ENCODE results near the gene AIF1L.

Gene AIF1L

DNA sequence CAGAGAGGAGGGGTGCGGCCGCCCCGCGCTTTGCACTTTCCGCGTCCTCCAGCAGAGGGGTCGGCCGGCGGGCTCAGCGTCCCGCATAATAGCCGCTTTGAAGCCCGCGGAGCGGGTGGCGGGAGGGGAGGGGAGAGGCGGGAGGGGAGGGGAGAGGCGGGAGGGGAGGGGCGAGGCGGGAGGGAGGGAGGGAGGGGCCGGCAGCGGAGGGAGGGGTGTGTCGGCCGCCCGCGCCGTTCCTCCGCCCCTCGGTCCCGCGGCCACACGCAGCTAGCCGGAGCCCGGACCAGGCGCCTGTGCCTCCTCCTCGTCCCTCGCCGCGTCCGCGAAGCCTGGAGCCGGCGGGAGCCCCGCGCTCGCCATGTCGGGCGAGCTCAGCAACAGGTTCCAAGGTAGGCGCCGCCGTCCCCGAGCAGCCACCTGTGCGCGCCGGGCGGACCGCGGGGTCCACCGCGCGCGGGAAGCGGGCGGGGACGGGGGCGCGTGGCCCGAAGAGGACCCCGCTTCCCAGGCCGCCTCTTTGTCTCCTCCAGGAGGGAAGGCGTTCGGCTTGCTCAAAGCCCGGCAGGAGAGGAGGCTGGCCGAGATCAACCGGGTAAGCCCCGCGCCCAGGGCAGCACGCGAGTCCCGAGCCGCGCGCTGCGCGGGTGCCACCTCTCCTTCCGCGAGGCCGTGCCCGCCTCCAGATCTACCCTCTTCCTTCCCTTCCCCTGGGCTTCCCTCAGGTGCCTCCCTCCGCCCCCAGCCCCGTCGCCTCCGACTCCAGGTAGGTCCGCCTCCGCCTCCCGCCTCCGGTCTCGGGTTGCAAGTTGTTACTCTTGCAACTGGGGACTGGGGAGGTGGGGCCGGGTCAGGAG, at the start of gene AIF1L:
Gene AIF1L, plus strand, starts transcription at position 263 of the 857 bp plus-strand sequence. Its CDS starts 99 bp downstream, at position 362.
- peak; percentile 66 for DNase-seq (ENCODE audit: low spot score)

DNA sequence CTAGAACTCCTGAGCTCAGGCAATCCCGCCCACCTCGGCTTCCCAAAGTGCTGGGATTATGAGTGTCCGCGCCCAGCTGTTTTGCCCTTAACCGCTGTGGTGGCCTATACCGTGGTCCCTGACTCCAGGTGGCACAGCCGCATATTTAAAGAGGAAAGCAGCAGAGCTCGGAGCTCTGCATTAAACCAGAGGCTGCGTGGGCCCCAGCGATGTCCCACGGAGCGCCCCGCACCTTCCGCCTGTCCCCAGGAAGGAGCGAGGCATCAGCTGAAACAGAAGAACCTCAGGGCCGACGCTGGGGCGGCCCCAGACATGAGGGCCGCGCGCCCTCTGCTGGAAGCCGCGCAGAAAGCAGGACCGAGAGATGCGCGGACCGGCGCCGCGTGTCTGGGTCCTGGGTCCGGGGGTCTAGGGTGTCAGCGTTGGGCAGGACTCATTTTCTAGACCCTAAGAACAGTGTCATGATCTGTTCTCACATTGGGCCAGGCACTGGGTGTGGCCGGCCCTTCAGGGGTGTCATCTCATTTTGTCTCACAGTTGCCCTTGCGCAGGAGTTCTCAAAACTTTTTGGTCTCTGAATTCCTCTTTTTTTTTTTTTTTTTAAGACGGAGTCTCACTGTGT, 49.6 kb upstream of the AIF1L start:
- peak; percentile 88 for DNase-seq (ENCODE audit: low spot score)

DNA sequence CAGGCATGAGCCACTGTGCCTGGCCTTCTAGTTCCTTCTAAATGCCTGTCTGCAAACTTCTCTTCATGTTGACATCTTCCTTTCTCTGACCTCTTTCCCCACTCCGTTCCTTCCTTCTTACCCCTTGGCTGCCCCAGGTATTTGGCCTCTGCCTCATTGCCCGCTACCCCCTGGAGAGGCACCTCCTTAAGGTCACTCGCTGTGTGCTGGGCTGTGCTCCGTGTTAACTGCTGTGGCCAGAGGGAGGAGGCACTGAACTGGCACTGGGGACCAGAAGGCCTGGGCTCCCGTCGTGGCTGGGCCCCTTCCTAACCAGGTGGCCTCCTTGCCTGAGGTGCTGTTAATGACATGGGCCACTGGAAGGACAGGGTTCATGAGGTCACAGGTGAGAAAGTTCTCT, 48.0 kb upstream of the AIF1L start:
- DNase-seq (ENCODE audit: low spot score): no peak

DNA sequence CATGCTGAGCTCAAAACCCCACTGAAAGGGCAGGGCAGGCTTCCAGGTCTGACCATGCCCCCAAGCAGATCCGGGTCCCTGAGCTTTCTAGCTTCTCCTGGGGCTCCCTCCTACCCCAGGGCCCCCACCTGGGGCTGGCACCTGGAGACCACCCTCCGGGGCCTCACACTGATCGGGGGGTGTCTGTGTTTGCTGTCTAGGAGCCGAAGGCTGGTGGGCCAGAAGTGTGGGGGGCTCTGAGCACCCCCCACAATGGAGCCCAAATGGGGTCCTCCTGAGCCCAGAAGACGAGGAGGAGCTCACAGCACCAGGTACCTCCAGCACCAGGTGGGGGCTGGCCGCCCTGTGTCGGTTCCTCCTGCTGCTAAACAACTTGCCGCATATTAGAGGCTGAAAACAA, 47.5 kb upstream of the AIF1L start:
- DNase-seq (ENCODE audit: low spot score): no peak

DNA sequence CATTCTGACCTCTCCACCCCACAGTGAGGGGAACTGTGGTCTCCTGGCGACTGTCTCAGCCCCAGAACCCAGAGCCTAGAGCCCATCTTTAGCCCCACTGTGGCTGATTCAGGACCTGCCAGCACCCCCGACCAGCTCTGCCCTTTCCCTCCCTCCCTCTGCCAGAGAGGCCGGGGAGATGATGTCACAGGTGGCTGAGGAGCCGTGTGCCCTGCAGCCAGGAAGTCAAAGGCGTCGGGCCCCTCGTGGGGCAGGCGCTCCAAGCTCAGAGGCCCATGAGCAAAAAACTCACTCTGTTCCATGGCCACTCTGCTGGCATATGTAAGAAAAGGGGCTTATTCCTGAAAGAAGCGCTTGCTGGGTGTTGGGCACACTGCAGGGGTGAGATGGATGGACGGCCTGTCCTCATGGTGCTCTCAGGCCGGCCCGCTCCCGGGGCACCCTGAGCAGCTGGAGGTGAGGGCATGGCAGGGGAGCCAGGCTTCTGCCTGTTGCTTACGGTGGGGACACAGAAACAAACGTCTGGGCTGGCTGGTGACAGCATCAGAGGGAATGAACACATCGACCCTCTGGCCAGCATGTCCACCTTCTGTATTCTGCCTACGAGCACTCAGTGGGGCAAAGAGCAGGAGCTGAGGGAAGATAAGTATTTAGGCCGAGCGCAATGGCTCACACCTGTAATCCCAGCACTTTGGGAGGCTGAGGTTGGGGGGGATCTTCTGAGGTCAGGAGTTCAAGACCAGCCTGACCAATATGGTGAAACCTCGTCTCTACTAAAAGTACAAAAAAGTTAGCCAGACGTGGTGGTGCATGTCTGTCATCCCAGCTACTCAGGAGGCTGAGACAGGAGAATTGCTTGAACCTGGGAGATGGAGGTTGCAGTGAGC, 46.3 kb upstream of the AIF1L start:
- DNase-seq (ENCODE audit: low spot score): no peak

DNA sequence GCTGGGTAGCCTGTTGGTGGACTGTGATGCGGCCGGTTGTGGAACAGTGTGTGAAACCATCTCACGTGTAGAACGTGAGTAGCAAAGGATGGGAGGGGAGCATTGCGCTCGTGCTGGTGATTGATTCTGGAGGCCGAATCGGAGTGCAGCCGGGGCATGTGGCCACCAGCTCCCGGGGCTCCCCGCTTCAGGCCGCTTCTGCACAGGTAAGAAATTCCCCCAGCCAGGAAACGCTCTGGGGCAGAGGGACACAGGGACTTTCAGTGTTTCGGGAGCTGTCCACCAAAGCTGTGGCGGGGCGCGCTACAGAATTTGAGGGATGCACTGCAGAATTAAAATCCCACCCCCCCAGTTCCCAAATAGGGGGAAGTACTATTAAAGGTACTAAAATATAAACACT, 45.5 kb upstream of the AIF1L start:
- no peak for DNase-seq (ENCODE audit: low spot score)

DNA sequence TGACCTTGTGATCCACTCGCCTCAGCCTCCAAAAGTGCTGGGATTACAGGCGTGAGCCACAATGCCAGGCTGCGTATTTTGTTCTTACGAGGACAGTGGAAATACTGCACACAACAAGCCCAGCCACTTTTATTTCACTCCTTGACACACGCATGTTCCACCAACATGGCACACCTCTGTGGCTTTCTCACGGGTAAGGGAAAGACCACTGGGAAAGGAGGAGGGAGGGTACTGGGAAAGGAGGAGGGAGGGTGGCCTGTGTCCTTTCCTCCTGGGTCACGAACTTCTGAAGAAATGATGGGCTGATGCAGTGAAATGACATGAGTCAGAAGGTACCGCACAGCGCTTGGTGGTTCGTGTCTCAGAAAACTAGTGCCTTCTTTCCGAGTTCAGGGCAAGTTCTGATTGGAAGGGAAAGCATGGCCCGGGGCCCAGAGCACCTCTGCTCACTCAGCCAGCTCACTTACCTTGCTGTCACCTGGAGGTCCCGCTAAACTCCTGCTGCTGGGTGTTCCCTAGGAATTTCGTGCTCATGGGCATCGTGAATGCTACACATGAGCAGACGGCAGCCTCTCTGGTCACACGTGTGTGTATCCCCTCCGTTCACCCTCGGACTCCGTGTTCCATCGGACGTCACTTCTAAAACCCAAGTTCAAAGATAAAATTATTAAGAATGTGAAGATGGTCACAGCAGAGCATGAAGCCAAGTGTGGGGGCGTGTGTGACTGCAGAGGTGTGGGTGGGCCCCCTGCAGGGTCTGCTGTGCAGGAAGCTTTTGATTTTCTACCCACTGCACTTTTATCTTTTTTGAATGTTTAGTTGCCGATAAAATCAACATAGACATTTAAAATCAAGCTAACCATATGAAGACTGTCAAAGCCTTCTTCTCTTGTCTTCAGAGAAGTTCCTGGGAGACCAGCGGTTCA, 44.5 kb upstream of the AIF1L start:
- no peak for DNase-seq (ENCODE audit: low spot score)

DNA sequence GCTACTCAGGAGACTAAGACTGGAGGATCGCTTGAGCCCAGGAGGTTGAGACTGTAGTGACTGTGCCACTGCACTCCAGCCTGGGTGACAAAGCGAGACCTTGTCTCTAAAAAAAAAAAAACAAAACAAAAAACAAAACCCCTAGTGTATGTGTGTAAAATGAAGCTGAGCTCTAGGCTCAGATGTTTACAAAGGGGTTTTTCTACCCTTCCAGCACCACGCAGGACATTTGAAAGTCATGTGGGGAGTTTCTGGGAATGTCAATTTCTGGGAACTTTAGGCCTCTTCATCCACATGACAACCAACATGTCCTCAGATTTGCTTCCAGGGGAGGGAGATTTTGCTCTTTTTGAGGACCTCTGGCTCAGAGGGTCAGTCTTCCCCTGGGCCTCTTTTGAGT, 42.4 kb upstream of the AIF1L start:
- DNase-seq (ENCODE audit: low spot score): no peak

DNA sequence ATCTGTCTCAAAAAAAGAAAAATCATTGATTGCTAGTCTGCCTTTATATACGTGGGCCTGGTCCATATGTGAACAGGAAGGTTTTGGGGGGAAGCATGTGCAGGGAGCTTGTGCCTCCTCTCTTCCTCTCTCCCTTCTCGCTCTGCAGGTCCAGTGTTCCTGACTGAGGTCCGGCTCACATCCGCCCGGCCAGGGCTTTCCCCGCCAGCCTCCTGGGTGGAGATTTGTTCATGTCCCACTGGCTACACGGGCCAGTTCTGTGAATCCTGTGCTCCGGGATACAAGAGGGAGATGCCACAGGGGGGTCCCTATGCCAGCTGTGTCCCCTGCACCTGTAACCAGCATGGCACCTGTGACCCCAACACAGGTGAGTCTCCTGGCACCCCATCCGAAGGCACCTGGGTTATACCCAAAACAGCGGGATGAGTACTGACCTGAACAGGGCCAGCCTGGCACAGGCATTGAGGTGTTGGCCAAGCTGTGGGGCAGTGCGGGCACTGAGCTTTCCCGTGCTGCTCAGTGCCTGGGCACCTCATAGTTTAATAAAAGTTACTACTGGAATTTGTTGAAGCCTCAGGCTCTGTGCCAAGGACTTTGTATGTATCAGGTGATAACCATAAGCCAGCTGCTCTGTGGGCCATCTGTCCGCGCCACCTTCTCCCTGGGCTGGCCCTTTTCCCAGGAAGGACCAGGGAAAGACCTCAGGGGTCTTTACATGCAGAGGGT, 39.4 kb upstream of the AIF1L start:
- DNase-seq (ENCODE audit: low spot score): no peak

DNA sequence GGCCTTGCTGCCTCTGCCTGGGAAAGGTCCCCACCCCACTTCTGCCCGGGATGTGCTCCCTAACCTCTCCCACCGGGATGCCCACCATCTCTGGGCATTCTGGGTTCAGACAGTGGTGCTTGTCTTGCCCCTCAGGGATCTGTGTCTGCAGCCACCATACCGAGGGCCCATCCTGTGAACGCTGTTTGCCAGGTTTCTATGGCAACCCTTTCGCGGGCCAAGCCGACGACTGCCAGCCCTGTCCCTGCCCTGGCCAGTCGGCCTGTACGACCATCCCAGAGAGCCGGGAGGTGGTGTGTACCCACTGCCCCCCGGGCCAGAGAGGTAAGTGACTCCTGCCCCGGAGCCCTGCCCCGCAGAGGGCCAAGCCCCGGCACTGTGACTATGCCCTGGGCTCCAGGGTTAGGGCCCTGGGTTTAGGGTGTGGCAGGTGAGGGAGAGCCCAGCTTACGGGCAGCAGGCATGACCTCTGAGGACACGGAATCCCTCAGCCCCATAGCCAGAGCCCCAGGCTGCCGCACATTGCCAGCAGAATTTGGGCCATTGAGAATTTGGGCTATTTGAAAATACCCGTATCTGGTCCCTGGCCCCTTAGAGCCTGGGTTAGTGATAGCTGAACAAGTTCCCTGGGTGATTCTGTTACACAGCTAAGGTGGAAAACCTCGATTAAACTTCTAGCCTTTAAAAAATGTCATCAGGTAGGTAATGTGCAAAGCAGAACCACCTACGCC, 35.3 kb upstream of the AIF1L start:
- DNase-seq (ENCODE audit: low spot score): no peak

DNA sequence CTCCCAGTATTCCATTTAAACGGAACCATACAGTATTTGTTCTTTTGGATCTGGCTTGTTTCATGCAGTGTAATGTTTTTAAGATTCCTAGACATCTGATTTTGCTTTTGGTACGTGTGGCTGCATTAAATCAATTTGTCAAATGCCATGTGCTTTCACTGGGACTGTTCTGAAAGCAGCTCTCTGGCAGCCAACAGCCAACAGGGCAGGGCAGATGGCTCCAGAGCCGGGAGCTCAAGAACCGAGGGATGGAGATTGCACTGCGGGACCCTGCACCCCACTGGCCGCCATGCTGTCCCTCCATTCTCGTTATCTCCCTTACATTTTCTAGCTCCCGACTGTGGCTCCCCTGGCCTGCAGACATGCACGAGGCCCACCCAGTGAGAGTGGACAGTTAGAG, 33.4 kb upstream of the AIF1L start:
- no peak for DNase-seq (ENCODE audit: low spot score)

DNA sequence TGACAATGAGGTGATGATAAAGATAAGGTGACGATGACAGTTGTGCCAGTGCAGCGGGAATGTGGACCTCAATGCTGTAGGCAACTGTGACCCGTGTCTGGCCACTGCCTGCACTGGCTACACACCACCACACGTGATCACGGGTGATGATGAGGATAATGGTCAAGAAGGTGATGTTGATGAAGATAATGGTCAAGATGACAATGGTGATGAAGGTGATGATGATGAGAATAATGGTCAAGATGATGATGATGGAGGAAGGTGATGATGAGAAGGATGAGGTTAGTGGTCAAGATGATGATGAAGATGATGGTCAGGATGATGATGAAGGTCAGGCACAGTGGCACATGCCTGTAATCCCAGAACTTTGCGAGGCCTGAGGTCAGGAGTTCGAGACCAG, 30.7 kb upstream of the AIF1L start:
- no peak for DNase-seq (ENCODE audit: low spot score)

DNA sequence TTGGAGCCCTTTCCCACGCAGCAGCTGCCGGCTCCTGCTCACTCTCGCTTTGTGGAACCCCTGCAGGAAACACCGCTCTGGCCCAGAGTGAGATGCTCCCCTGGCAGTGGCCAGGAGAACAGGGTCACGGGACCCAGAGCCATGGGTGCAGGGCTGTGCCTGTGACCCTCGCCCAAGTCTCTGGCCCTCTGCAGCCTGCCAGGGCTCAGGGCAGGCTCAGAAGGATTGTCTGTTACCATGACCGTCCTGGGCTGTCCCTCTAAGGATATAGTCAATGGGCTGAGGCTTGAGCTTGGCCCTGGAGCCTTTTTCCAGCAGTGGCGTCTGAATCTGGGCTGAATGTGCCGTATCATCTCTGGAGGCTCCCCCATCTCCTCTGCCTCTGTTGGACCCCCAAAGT, 28.7 kb upstream of the AIF1L start:
- no peak for DNase-seq (ENCODE audit: low spot score)

DNA sequence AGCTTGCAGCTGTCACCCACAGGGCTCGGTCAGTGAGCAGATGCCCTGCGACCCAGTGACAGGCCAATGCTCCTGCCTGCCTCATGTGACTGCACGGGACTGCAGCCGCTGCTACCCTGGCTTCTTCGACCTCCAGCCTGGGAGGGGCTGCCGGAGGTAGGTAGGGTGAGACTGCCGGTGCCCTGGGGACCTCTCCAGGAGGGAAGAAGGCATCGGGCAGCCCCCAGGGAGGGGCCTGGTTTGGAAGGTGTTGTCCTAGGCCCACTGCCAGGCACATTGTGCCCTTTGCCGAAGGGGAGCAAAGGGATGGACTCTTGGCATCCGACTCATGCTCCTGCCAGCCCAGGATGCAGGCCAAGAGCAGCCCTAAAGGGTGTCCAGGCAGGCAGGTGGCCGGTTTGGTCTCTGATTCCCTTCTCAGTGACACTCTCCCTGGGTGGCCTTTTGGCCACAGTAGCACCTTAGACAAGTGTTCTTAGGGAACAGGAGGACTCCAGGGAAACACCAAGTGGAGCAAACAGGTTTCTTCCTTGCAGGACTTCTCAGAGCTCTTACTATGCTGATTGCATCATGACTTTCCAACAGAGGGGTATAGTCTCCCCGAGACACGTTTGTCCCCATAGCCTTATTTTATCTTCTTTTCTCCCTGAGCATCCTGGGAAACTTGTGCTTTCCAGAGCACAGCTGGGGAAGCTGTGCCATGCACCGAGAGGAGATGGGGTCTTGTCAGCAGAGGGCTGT, 28.1 kb upstream of the AIF1L start:
- no peak for DNase-seq (ENCODE audit: low spot score)

DNA sequence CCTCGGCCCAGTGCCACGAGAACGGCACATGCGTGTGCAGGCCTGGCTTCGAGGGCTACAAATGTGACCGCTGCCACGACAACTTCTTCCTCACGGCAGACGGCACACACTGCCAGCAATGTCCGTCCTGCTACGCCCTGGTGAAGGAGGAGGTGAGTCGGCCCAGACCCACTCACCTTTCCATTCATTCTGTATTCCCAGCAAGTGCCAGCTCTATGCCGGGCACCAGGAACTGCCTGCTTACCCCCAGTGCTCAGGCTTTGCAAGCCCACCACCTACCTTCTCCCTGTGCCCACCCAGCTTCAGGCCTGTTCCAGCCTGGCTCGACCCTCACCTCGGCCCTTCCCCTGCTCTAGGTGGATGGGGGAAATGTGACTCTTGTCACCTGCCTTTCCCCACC, 26.6 kb upstream of the AIF1L start:
- DNase-seq (ENCODE audit: low spot score): no peak

DNA sequence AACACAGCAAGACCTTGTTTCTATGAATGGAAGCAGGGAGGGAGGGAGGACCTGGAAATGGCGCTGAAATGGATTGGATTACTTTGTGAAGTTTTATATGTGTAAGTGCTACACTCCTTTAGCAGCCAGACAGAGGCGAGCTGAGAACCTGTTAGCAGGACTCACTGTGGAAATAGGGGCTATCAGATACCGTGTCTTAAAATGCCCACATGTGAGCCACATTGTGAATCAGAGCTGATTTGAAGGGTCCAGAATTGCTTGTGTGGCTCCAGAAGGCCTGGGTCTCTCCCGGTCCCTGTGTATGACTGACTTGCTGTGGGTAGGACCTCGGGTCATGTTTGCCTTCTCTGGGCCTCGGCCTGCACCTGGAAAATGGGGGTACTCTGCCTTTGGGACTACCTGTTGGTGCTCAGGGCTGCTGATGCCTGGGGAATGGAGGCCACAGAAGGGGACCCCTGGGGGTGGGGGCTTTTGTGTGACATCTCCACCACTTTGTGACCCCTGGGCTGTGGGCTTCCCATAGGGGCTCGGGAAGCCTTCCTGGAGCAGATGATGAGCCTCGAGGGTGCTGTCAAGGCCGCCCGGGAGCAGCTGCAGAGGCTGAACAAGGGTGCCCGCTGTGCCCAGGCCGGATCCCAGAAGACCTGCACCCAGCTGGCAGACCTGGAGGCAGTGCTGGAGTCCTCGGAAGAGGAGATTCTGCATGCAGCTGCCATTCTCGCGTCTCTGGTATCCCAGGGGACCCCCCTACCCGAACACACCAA, 24.0 kb upstream of the AIF1L start:
- DNase-seq (ENCODE audit: low spot score): no peak

DNA sequence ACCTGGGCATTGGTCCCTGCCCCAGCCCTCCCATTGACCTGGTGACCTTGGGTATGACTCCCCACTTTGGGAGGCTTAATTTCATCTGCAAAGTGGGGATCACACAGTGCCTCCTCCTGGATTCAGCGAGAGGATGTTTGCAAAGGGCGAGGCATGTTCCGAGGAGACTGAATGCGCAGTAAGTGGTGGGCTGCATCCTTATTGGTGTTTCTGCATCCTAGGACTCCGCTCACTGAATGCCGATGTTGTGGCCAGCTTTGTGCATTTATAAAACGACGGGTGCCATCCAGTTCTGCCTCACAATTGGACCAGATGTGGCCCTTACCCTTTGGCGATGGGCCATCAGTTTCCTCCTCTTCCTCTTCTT, 23.5 kb upstream of the AIF1L start:
- DNase-seq (ENCODE audit: low spot score): no peak

DNA sequence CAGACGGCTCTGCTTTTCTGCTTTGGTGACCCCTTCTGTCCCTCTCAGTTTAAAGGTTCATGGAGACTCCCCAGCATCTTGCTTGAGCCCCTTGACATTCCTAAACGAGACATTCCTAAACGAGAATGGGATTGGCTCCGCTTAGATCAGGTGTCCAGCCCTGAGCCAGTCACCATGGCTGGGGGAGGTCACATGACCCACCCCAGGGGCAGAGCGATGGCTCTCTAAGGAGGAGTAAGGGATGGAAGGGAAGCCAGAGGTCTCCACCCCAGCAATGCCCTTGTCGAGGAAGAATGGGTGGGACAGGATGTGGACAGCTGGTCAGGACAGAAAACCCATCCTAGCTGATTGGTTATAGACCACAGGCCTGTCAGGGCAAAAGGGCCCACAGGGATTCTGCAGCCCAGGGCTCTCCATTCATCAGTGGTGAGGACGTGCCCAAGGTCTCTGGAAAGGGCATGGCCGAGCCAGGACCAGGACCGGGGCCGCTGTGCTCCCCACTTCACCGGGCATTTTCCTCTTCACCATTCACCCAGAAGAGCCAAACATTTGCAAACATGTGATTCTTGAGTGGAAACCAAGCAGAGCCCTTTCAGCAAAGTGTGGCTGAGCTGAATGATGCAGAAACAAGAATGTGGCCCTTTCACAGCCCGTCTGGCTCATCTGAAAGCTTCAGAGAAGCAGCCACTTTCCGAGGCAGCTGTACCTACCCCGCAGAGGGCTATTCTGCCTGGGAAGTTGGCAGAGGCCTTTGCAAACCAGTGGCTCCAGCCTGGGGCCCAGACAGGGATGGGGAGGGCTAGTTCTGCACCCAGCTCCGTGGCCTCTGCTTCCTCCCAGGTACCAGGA, 19.8 kb upstream of the AIF1L start:
- no peak for DNase-seq (ENCODE audit: low spot score)
